B cell (primary cell): ENCODE results near the gene SLAMF6. TPM values are rescaled to one million over a fixed set of nuclear protein-coding genes. Genes with fewer than 3 reads are reported as not detected.

Experiments used
- ATAC-seq: fragments of 200-7000 bp; cut with Tn5 transposase; one replicate; pipeline ENCODE4 v1.10.0; 2021; ENCODE audit warnings: low read depth, mild to moderate bottlenecking, moderate number of reproducible peaks, moderate library complexity
- CTCF ChIA-PET: fragments of 350-600 bp; sonication (Branson Sonifier 250); formaldehyde crosslinking; loops from one replicate; lab custom pipeline; 2021; ENCODE audit warnings: antibody characterized with exemption, inconsistent platforms; lab: Charles Lee
- POLR2A ChIA-PET: fragments of 350-600 bp; sonication (Branson Sonifier 250); formaldehyde crosslinking; loops from one replicate; lab custom pipeline; 2021; ENCODE audit warnings: antibody characterized with exemption; lab: Charles Lee
- DNase-seq: peaks from one replicate; pipeline ENCODE4 v3.0.0; 2013
- H2AFZ ChIP-seq: 2 replicates; pipeline ENCODE4 v1.6.1; 2012; ENCODE audit warnings: mild to moderate bottlenecking, low read depth, low read length; ENCODE audit not compliant: insufficient read depth, poor library complexity, severe bottlenecking
- H3K27ac ChIP-seq, 2 donors: 1 replicate in 1 of 2; 2 replicates in 1 of 2; pipeline ENCODE4 v1.5.1; 2012 to 2013; ENCODE audit warnings: low read length in 2 of 2, mild to moderate bottlenecking in 2 of 2, moderate library complexity in 1 of 2
- H3K27me3 ChIP-seq, 4 experiments: fragments of 200-600 bp in 1 of 4; sonication (generic) in 1 of 4; replicated peaks in 1 of 4; 1 replicate in 2 of 4; 2 replicates in 2 of 4; pipeline versions ENCODE4 v1.6.1 to v1.7.0; 2013 to 2016; ENCODE audit warnings: low read length in 3 of 4, mild to moderate bottlenecking in 2 of 4, mixed read lengths in 1 of 4, moderate library complexity in 1 of 4; ENCODE audit not compliant: insufficient read depth in 4 of 4, control insufficient read depth in 3 of 4; ENCODE audit errors: control extremely low read depth in 1 of 4
- H3K36me3 ChIP-seq, 2 experiments: replicated peaks in 1 of 2; 1 replicate in 1 of 2; 2 replicates in 1 of 2; pipeline versions ENCODE4 v1.6.1 to v1.7.1; 2013; ENCODE audit warnings: low read length in 1 of 2; ENCODE audit not compliant: insufficient read depth in 2 of 2, control insufficient read depth in 1 of 2; ENCODE audit errors: control extremely low read depth in 1 of 2, extremely low read depth in 1 of 2
- H3K4me1 ChIP-seq, 2 donors: fragments of 200-600 bp in 1 of 2; sonication (generic) in 1 of 2; 1 replicate in 1 of 2; 2 replicates in 1 of 2; pipeline versions ENCODE4 v1.5.1 to v1.6.1; 2013 to 2017; ENCODE audit warnings: low read length in 2 of 2; ENCODE audit not compliant: control insufficient read depth in 2 of 2, insufficient read depth in 2 of 2
- H3K4me2 ChIP-seq: replicated peaks from 2 replicates; pipeline ENCODE3; 2012; ENCODE audit warnings: mild to moderate bottlenecking, low read depth, low read length; ENCODE audit not compliant: poor library complexity, severe bottlenecking
- H3K4me3 ChIP-seq, 5 experiments: fragments of 200-600 bp in 1 of 5; sonication (generic) in 1 of 5; 1 replicate in 3 of 5; 2 replicates in 2 of 5; pipeline versions ENCODE4 v1.5.1 to v1.7.0; 2011 to 2016; ENCODE audit warnings: low read length in 4 of 5, mild to moderate bottlenecking in 4 of 5, low read depth in 2 of 5, control low read depth in 1 of 5, moderate library complexity in 1 of 5; ENCODE audit not compliant: insufficient read depth in 1 of 5; ENCODE audit errors: control extremely low read depth in 1 of 5, extremely low read depth in 1 of 5
- H3K79me2 ChIP-seq: fragments of 200-600 bp; sonication (generic); one replicate; pipeline ENCODE4 v1.6.0; 2016; ENCODE audit warnings: low read length; ENCODE audit not compliant: control insufficient read depth, insufficient read depth
- H3K9ac ChIP-seq: fragments of 200-600 bp; sonication (generic); 2 replicates; pipeline ENCODE4 v1.6.1; 2017; ENCODE audit warnings: mild to moderate bottlenecking, low read length, moderate library complexity
- H3K9me3 ChIP-seq, 3 donors: one replicate each; pipeline versions ENCODE4 v1.6.1 to v1.7.1; 2013; ENCODE audit warnings: low read length in 2 of 3; ENCODE audit not compliant: control insufficient read depth in 2 of 3, insufficient read depth in 1 of 3; ENCODE audit errors: control extremely low read depth in 1 of 3
- H4K20me1 ChIP-seq: 2 replicates; pipeline ENCODE4 v1.6.0; 2012; ENCODE audit warnings: mild to moderate bottlenecking, low read length; ENCODE audit not compliant: insufficient read depth, control insufficient read depth, poor library complexity, severe bottlenecking
- H3K27ac Mint-ChIP-seq: one replicate; pipeline ENCODE4 v1.8.0; 2021; ENCODE audit warnings: mixed read lengths
- H3K27me3 Mint-ChIP-seq: one replicate; pipeline ENCODE4 v1.8.0; 2021; ENCODE audit warnings: mixed read lengths
- H3K4me1 Mint-ChIP-seq: one replicate; pipeline ENCODE4 v1.8.0; 2021; ENCODE audit warnings: mixed read lengths
- H3K4me3 Mint-ChIP-seq: one replicate; pipeline ENCODE4 v1.8.0; 2021; ENCODE audit warnings: mixed read lengths
- H3K9me3 Mint-ChIP-seq: one replicate; pipeline ENCODE4 v1.8.0; 2022; ENCODE audit warnings: mixed read lengths; ENCODE audit not compliant: insufficient read depth
- CTCF ChIP-seq: fragments of 200-600 bp; IDR thresholded peaks from one replicate; pipeline ENCODE4 v1.8.0; 2022; ENCODE audit warnings: antibody characterized with exemption, mild to moderate bottlenecking
- EZH2 ChIP-seq: IDR thresholded peaks from 2 replicates; pipeline ENCODE4 v1.6.1; 2012; ENCODE audit warnings: borderline replicate concordance, low read depth, mild to moderate bottlenecking, moderate library complexity, low read length; ENCODE audit not compliant: insufficient read depth, poor library complexity, severe bottlenecking
- WGBS: methylation state at CpG from one replicate; pipeline ENCODE4 v1.1.5; 2013; ENCODE audit warnings: missing lambda C conversion rate; ENCODE audit not compliant: insufficient coverage; 5-methylcytosine and 5-hydroxymethylcytosine counted together
- intact Hi-C: fragments of 100-400 bp; cut with micrococcal nuclease; formaldehyde crosslinking; loops from one replicate; pipeline ENCODE4 v1.10.0; 2022
- polyA plus RNA-seq: library from polyadenylated mRNA; depleted of rRNA; stranded (reverse); fragments of >200 nt; gene quantifications from 2 replicates; pipeline ENCODE4 v1.2.3, GENCODE V29; 2012
- total RNA-seq, 2 donors: library from RNA; stranded (reverse); fragments of 120-200 nt in 1 of 2; gene quantifications; 1 replicate in 1 of 2; 2 replicates in 1 of 2; pipeline versions ENCODE4 v1.2.3 to v1.2.4, GENCODE V29; 2013 to 2022

Gene SLAMF6
- total and polyA plus RNA-seq, 2 donors (not counting 1 experiment from before 2014, with no cell fraction given), result 64.8 to 79.6 TPM

GRCh38 chr1:160491981-160492380 lies 31.1 kb downstream of the SLAMF6 start:
- CTCF ChIA-PET, result no interaction called here
- no peaks in the 10 kb centered on the region for H3K27me3 Mint-ChIP-seq
- no peak overlapping the region for H3K4me3 Mint-ChIP-seq
- DNase-seq (no peak), ATAC-seq (no peak)
- Histone ChIP-seq H4K20me1 (no peaks in the 10 kb centered on the region), H3K4me1 (peaks cover 61 to 65% of the 10 kb centered on the region in 2 donors), H3K9me3 (peaks cover 0 to 3% (median 0%) of the 10 kb centered on the region in 3 donors), H3K9ac (no peak overlapping the region), H3K4me2 (peak overlapping the region; percentile 7), H3K4me3 (no peak overlapping the region), H3K36me3 (peaks cover 10 to 83% of the 10 kb centered on the region in 2 experiments), H3K27me3 (no peaks in the 10 kb centered on the region), H2AFZ (no peak overlapping the region), H3K27ac (peak overlapping the region; percentile 85 to 93), H3K79me2 (peaks cover 27% of the 10 kb centered on the region)
- POLR2A ChIA-PET, result no interaction called here
- peaks cover 22% of the 10 kb centered on the region for H3K4me1 Mint-ChIP-seq
- no peak for TF ChIP-seq EZH2
- TF ChIP-seq CTCF, result no peak
- H3K27ac Mint-ChIP-seq, result no peak overlapping the region
- WGBS, result 86% methylated on average over 3 of the region's 3 CpGs
- intact Hi-C loops, result no loop called here
- no peaks in the 10 kb centered on the region for H3K9me3 Mint-ChIP-seq

GRCh38 chr1:160491017-160491416 lies 32.0 kb downstream of the SLAMF6 start:
- Histone ChIP-seq H3K27me3 (no peaks in the 10 kb centered on the region), H3K4me1 (peaks cover 70 to 75% of the 10 kb centered on the region in 2 donors), H2AFZ (no peak overlapping the region), H4K20me1 (no peaks in the 10 kb centered on the region), H3K4me3 (no peak overlapping the region), H3K4me2 (peak overlapping the region; percentile 7), H3K9me3 (peaks cover 0 to 3% (median 0%) of the 10 kb centered on the region in 3 donors), H3K79me2 (peaks cover 19% of the 10 kb centered on the region), H3K36me3 (peaks cover 10 to 86% of the 10 kb centered on the region in 2 experiments), H3K27ac (peak overlapping the region; percentile 85 to 93), H3K9ac (no peak overlapping the region)
- H3K4me3 Mint-ChIP-seq, result no peak overlapping the region
- peaks cover 15% of the 10 kb centered on the region for H3K4me1 Mint-ChIP-seq
- TF ChIP-seq CTCF, result no peak
- no peak for TF ChIP-seq EZH2
- no peaks in the 10 kb centered on the region for H3K27me3 Mint-ChIP-seq
- DNase-seq (no peak), ATAC-seq (no peak)
- ChIA-PET CTCF (interaction anchor here (0.5 to 5.3 kb wide), 4 partner anchors 23 to 60 kb away, joined by 3 to 62 read pairs (median 4); no protein-coding TSS in a partner anchor), POLR2A (no interaction called here)
- intact Hi-C loops, result no loop called here
- WGBS, result 87% methylated on average over 4 of the region's 4 CpGs
- H3K9me3 Mint-ChIP-seq, result no peaks in the 10 kb centered on the region
- no peak overlapping the region for H3K27ac Mint-ChIP-seq
